Dedifferentiated amniotic fluid mesenchymal stem cell (primary cell): Measurements from ENCODE around the gene FOXA2.

Source experiments
- DNase-seq: peaks from one replicate; pipeline ENCODE4 v3.0.0-alpha.2; 2016; ENCODE audit errors: extremely low spot score

Gene FOXA2

DNA sequence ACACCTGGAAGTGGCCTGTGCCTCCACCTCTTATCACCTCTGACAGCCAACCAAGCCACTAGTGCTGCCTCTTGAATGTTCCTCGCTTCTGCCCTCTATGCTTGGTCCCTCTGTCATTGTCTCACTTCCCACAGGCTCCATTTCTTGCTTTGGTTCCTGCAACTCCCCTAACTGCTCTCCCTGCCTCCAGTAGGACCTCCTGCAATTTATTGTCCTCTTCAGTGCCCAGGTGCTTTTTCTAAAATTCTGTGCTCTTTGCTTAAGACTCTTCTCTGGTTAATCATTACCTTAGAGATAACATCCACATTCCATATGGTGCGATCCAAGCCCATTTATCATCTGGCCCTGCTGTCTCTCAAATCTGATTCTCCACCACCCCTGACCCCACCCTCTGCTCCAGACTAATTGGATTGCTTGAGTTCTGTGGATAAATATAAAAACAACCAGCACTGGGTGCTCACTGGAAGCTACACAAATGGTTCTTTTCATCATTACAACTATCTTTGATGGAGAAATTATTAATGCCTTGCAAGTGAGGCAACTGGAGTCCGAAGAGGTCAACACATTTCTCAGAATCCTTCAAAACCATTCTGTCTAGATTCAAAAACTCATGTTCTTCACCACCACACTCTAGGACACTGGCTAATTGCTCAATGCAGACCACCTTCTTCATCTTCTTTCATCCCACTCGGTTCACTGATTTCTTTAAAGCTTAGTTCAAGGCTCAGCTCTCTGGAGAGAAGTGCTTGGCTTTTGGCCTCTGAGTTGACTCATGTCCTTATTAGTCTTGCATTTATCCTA lies 47.2 kb downstream of the FOXA2 start:
- DNase-seq: no peak

DNA sequence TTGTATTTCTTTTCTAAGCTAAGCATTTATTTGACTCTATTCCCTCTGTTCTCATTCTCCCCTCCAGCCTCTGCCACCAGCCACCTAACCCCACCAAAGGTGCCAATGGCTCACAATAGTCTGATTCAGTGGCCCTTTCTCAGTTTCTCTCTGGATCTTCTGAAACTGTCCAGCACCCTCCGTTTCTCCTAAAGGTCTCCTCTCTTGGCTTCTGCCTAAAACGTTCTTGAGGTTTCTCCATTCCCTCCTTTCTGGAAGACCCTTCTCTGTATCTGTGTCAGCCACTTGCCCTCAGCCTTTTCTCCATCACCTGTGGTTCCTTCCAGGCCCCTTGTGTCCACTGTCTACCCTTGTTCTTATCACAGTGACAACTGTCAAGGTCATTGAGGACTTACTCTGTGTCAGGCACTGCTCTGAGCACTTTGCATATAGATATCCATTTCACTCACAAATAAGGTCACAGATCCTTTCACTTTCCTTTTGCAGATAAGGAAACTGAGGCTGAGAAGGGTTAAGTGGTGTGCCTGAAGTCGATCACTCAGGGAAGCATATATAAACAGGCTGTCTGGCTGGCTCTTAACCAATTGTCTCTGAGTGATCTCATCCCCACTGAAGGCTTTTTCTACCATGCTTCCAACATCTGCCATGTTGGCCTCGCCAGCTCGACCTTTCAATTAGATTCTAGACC lies 48.1 kb downstream of the FOXA2 start:
- no peak for DNase-seq

DNA sequence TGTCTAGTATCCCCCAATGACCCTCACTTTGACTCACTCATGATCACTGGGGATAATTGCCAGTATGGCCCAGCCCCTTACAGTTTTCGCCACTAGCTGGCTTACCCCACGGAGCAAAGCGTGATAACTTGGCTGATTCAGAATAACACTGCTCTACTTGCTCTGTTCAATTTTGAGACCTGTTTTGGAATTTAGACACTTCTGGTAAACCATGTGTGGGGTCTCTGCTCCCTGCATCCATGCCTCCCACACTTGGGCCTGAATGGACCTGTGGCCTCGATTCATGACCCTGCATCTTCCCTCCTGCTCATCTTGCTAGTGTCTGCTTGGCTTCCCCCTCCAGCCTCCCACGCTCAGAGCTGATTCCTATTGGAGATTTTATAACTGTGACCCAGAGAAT lies 48.9 kb downstream of the FOXA2 start:
- no peak for DNase-seq

DNA sequence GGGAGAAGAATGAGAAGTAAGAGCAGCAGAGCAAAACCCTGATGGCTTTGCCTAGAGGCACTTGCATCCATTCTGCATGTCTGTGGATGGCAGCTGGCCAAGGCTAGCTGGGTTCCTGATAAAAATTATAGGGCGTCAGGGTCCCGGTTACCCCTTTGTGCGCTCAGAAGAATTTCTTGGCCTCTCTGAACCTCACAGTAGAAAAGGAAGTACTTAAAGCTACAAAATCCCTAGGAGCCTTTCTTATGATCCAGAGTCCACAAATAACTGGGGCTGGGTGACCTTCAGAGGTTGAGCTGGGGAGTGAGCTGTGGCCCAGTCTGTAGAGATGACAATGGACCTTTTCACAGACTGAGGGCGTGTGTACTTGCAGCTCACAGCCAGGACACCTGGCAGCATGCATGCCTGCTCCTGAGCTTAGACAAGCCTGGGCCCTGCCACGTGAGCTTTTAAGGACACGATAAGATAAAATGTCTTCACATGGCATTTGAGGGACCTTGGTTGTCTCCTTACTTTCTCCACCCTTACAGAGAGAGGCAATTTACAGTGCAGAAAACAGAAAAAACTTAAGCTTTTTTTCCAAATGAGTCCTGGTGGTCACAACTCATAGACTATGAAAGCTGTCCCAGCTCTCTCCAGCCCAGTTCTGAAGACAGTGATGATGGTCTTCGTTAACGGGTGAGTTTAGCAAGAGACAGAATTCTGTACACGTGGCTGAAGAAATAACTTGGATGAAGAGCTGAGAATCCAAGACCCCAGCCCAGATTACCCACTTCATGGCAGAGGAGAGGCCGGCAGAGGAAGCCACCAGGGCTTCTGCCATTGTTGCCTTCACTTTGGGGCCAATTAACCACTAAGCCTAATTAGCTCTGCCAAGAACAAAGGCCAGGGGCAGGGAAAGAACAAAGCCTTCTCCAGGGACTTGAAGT lies 50.3 kb downstream of the FOXA2 start:
- DNase-seq: no peak

DNA sequence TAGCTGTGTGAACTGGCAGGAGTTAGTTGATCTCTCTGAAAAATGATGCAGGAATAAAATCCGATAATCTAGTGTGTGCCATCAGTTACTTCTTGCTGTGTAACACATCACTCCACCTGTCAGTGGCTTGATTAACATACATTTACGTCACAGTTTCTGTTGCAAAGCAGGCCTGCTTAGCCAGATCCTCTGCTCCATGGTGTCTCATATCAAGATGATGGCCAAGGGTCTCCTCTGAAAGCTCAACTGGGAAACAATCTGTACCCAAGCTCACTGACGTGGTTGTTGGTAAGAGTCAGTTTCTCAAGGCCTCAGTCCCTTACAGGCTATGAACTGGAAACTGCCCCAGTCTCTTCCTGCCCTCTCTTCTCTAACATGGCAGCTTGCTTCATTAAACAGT lies 51.8 kb downstream of the FOXA2 start:
- DNase-seq: no peak

DNA sequence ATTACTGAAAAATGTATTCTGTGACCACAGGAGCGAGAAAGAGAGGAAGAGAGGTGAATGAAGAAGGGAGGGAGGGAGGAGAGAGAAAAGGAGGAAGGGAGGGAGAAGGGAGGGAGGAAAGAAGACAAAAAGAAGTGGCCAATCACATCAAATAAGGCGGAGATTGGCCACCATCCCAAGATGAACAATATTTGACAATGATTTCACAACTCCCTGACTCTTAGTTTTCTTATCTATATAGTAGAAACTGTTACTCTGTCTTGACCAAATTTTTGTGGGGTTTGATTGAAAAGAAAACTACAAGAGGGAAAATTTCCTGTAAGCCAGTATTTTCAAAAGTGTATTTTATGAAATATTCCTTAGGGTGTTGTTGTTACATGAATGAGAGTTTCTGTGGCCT lies 52.6 kb downstream of the FOXA2 start:
- DNase-seq: no peak

DNA sequence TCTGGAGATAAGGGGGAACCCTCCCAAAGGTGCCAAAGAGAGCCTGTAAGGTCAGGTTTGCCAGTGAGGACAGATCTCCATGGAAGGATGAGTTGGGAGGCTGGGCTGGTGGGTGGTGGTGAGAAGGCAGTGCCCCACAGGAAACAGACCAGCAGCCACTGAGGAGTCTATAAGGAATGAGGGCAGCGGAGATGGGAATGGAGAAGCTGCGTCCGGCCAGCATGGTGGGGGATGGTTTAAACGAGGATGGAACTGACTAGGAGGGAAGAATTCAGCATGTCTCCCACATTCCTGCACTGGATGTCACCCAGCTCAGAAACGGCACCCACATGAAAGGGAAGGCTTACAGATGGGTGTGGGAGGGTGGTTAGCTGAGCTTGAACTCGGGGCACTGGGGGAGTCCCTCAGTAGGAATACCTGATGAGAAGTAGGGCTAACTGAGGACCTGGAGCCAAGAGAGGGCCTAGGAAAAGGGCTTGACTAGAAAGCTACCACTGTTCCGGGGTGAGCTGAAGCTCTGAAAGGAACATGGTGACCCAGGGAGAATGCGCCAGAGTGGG lies 53.2 kb downstream of the FOXA2 start:
- no peak for DNase-seq
